HG03442 (cell line): ENCODE results near the gene SRGAP2C.
A peak's percentile ranks its signal among the peaks of the same experiment; 100 is the strongest.
"Not testable (repeated sequence)": the region's sequence is repeated elsewhere in the genome, so short reads cannot be mapped to it uniquely, and the experiment has no call there.

ENCODE experiments used
- ATAC-seq: cut with Tn5 transposase; IDR thresholded peaks from one replicate; pipeline ENCODE4 v1.9.1; 2021; ENCODE audit warnings: mild to moderate bottlenecking, moderate library complexity; ENCODE audit not compliant: unreplicated experiment

SRGAP2C gene

GRCh38 chr1:121184290-121185127 lies at the start of gene SRGAP2C, which contains the start of gene FAM72B:
Gene SRGAP2C (plus strand): TSS chr1:121184975. CDS start chr1:121187447, 2,472 bp downstream.
Gene FAM72B (minus strand): TSS chr1:121184340. CDS start chr1:121183489, 851 bp downstream.
- peak; percentile 84 for ATAC-seq

- not testable (repeated sequence) for ATAC-seq
These were observed 44.4 kb upstream of the SRGAP2C start for GRCh38 chr1:121140393-121140792.

DNA sequence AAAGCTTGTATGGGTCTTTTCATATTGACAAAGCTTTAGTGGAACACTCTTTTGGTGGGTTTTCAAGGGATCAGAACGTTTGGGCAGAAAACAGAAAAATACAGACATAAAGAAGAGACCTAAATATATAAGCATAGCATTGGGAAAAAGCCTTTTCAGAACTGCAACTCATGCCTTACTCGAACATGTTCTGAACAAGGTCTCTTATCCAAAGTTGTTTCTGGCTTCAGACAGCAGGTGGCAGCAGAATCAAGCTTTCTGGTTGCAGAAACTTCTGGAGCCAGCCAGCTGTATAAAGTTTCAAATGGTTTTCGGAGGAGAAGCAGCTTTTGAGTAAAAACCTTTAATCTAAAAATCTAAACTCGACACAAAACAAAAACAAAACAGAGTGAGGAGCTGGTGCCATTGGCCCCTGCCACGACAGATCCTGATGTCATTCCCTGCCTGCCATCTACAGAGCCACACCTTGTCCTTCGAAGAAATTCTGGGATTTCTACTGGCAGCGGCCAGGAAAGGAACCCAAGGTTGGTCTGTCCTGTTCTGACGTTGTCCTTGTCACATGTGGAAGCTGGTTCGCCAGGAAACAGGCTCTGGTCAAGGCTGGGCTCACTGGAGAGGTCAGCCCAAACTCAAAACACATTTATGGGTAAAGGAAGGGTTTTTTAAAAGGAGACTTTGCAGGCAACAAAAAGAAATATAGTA lies 36.1 kb upstream of the SRGAP2C start:
- ATAC-seq = not testable (repeated sequence)

DNA sequence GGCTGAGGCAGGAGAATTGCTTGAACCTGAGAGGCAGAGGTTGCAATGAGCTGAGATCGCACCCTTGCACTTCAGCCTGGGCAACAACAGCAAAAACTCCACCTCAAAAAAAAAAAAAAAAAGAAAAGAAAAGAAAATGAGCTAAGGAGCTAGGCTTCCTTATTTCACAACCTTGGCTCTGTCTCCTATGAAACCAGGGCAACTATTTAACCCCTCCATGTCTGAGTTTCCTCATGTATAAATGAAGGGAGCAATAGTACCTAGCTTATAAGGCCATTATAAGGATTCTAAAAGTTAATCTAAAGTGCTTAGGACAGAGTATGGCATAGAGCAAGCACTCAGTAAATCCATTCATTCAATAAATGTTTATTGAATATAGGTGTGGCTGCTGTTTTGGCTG lies 33.5 kb upstream of the SRGAP2C start:
- not testable (repeated sequence) for ATAC-seq

- ATAC-seq = not testable (repeated sequence)
These were observed 32.0 kb upstream of the SRGAP2C start for GRCh38 chr1:121152788-121153187.

DNA sequence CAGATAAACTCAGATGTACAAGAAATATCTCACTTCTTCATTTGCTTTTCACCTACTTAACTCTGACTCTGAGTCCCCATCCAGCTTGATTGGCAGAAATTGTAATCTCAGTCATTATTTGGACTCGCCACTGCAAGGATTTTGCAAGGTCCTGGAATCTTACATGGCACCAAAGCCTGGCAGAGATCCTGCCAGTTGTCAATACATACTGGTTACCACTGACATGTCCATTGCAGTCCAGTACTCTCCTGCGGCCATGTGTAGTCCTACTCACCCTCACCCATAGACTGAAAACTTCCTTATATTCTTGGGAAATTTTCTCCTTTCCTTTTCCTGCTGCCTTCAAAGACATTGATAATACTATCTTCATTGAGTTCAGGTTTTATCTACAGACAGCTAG lies 30.0 kb upstream of the SRGAP2C start:
- ATAC-seq = not testable (repeated sequence)

GRCh38 chr1:121155671-121156358 lies 29.0 kb upstream of the SRGAP2C start:
- not testable (repeated sequence) for ATAC-seq

DNA sequence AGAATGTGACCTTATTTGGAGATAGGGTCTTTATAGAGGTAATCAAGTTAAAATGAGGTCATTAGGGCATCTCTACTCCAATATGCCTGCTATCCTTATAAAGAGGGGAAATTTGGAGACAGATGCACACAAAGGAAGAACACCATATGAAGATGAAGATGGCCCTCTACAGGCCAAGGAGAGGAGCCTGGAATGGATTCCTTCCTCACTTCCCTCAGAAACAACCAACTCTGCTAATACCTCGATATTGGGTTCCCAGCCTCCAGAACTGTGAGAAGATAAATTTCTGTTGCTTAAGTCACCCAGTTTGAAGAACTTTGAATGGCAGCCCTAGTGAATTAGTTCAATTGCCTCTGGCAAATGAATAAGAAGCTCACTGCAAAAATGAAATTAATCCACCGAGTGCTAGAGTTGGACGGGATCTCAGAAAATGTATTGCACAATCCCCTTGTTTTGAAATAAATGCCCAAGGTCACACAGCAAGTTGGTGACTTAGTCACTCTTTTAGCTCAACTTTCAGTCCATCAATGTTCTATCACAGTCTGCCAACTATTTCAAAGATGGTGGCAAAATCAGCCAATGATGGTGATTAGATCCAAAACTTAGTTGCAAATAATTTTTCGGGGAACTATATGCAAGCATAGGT lies 27.7 kb upstream of the SRGAP2C start:
- ATAC-seq = not testable (repeated sequence)

DNA sequence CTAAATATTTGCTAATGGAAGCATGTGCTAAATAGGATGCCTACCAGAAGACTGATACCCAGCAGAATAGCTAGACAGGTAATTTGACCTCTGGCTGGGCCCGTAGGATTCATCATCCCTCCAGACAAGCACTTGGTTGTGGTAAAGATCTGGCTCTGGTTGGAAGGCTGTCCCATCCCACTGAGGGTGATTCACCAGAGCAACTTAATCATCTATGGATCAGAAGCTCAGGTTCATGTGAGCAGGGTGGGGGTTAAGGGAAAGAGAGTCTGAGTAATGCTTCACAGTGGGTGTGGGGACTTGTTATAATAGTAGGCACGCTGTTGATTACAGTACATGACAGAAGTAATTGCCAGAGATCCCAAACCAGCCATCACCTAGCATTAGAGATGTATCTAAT lies 27.2 kb upstream of the SRGAP2C start:
- not testable (repeated sequence) for ATAC-seq

GRCh38 chr1:121160118-121160517 lies 24.7 kb upstream of the SRGAP2C start:
- ATAC-seq = not testable (repeated sequence)

- not testable (repeated sequence) for ATAC-seq
These were observed 23.4 kb upstream of the SRGAP2C start for GRCh38 chr1:121161199-121161901.

DNA sequence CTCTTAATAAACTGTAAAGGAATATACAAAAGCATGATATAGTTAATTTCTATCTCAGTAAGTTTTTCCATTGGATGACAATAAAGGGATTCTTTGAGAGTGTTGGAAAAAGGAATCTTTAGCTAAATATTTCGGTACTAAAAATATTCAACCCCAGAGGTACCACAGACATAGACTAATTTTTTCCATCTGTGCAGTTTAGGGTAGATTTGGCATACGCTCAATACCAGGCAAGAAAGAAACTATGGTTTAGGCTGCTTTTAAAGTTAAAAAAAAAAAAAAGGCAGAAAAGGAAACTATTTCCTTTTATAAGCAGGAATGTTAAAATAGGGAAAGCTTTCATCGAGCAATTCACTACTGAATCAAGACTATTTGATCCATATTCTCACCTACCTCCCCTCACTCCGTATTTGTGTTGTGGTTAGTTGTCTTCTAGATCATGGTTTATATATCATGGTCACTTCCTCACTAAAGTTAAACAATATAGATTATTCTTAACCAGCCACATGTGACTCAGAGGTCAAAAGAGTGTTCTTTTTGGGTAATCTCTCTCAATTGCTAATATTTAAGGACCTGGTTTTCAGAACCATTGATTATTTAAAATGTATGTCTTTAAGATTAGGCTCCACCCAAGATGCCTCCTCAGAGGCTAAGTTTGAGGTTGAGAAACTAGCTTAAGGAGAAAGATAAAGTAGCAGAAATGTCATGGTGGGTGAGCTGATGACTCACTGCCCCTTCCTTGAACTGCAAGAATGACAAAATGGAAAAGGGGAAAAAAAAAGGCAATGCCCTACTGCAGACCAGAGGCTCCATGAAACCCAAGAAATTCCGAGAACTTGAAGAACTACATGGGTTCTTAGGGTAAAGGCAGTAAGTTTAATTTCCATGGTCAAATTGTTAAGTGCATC lies 20.7 kb upstream of the SRGAP2C start:
- peak; percentile 53 for ATAC-seq

DNA sequence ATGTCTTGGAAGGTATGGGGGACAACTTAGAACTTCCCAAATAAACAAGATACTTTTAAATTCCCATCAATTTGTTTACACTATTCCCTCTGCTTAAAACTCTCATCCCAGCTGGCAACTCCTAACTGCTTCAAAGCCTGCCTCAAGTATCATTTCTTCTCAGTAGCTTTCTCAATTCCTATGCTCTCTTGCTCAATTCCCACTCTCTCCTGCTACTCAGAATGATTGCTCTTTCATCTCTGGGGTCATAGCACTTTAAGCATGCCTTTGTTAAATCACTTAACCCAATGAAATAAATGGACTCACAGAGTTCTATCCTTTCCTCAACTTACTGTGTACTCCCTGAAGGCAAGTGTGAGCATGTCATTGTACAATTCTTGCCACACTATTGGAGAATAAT lies 19.5 kb upstream of the SRGAP2C start:
- ATAC-seq = not testable (repeated sequence)

DNA sequence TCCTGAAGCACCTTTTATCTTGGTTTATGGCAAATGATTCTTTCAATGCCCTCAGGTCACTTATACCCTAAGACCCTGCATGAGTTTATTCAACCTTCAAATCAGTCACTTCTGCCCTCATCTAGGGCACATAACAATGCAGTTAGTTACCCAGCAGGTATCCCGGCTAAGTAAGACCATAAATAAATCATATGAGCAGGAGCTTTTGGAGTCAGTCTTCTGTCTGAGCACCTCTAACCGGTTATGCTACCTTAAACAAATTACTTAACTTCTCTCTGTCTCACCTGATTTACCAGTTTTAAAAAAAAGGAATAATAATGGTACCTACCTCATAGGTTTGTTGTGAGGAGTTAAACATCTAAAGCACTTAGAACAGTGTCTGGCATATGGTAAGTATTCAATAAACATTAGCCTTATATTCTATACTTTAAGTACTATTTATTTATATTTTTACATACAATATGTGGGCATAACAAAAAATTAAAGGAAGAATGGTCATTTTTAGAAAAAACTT lies 17.5 kb upstream of the SRGAP2C start:
- ATAC-seq = not testable (repeated sequence)

- not testable (repeated sequence) for ATAC-seq
These were observed 16.6 kb upstream of the SRGAP2C start for GRCh38 chr1:121168152-121168668.

GRCh38 chr1:121176649-121177048 lies 8.1 kb upstream of the SRGAP2C start:
- not testable (repeated sequence) for ATAC-seq

DNA sequence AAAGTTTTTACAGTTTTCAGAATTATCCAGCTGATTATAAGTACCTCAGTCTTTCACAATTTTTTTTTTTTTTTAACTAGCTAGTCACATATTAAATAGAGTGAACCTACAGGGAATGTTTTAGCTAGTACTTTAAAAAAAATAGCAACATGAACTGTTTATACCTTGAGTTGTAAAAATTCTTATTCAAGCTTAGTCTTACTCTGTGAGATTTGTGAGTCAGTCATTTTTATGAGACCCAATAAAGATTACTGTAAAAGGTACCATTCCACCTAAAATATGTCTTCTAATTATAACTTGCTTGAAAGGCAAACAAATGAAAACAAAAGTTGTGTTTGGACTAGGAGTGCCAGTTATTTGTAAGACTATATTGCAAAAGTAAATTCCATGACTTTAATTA lies 6.6 kb upstream of the SRGAP2C start:
- ATAC-seq = not testable (repeated sequence)

- not testable (repeated sequence) for ATAC-seq
These were observed 908 bp upstream of the SRGAP2C start for GRCh38 chr1:121183867-121184266.
